Inflammatory macrophage treated with lipopolysaccharide for 4 hours (primary cell): ENCODE measurements around the gene ATP11A.

Experiments used
- DNase-seq: peaks from one replicate; pipeline ENCODE4 v3.0.0-alpha.2; 2020

The ATP11A gene

GRCh38 chr13:112885782-112886268 is 196.0 kb downstream of the ATP11A start:
- peak; percentile 17 for DNase-seq

GRCh38 chr13:112887151-112887550 is 197.3 kb downstream of the ATP11A start:
- DNase-seq: no peak

GRCh38 chr13:112887557-112887991 is 197.7 kb downstream of the ATP11A start:
- DNase-seq: no peak

DNA sequence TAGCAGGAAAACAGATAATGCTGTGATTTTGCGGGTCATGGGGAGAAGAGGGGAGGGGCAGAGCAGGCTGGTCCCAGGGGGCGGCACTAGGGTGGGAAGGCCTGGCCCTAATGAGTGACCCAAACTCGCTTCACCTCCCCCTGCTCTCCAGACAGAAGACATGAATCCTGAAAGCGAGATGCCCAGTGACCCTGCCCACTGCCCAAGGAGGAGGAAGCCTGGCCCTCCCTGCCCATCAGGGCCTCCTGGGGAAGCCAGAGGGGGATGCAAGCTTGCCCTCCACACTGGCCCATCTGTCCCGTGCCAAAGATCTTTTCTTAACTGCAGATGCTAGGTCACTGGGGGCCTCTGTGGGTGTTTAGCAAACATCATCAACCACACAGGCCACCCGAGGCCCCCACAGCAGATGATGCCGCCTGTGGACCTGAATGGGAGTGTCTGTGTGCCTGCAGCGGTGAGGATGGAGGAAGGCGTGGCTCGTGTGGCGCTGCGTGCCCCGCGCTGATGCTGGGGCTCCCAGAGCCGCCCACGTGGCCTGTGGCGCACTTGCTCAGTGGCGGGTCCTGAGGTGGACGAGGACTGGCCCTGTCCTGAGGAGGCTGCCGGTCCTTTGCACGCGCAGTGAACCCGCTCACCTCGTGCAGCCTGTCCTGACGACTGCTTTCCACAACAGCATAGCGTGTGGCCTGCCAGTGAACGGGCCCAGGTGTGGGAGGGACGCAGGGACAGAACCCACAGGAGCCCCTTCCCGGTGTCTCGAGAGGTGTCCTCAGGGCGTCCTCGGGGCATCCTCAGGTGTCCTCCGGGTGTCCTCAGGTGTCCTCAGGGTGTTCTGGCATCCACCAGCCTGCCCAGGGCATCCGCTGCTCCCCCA is 198.6 kb downstream of the ATP11A start:
- no peak for DNase-seq

DNA sequence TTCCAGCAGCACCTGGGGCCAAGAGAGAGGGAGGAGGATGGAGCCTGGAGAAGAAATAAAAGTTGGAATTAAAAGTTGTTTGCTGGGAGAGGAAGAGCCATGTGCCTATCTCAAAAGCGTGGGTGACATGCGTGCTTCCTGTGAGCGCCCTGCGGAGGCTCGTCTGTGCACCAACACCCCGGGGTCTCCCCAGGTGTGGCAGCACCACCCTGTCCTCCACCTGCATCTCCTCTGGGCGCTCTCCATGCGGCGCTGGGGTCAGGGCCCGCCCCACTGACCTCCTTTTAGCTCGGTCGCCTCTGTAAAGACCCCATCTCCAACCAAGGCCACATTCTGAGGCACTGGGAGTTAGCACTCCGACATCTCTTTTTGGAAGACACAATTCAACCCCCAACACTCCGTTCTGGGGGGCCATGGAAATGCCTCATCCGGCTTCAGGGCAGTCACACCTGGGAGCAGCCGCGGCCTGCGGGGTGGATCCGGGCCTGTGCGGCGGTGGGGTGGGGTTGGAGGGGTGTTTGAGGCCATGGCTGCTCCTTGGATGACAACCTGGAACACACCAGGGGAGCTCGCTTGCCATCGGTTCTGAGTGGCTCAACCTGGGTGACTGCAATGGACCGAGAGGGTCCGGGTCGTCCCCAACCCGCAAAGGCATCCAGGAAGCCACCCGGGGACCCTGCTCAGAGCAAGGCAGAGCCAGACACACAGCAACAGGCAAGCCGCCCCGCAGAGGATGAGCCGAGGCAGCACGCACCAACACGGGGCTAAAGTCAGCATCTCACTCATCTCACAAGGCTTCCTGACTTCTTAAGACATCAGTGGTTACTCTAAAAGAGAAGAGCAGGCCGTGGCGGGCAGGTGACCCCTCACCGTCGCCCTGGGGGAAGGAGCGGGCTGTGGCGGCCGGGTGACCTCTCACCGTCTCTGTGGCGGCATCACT is 199.8 kb downstream of the ATP11A start:
- no peak for DNase-seq

DNA sequence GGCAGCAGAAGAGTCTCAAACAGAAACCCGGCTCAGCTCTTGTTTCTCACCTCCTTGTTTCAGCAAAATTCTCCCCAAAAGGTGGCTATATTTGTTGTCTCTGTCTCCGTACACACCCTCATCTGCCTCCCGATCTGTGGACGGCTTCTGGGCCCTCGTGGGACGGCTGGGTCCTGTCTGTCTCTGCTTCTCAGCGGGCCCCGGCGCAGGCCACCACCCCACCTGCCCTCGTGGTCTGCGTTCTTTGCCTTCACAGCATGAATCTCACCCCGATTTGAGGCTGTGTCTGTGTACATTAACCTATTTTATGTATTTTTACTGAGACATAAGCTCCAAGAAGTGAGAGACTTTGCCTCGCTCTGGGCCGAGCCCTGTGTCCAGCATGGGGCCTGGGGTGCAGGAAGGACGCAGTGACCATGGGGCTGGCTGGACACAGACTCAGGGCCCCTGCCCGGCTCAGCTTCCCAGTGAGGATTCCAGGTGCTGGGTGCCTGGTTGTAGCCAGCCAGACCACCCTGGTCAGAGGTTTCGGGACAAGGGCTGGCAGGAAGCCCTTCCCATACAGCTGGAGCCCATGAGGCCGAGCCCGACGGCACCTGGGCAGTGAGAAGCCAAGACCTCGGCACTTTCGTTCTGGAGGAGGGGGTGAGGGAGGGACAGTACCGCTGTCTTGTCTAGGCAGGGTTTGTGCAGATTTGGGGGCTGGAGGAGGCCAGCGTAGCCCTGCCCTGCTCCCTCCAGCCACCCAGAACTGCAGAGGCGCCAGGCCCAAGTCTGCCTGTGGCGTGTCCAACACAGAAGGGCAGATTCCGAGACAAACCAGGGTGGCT is 200.7 kb downstream of the ATP11A start:
- DNase-seq: no peak

- DNase-seq: no peak
Observed at GRCh38 chr13:112891477-112892401, 201.9 kb downstream of the ATP11A start.

DNA sequence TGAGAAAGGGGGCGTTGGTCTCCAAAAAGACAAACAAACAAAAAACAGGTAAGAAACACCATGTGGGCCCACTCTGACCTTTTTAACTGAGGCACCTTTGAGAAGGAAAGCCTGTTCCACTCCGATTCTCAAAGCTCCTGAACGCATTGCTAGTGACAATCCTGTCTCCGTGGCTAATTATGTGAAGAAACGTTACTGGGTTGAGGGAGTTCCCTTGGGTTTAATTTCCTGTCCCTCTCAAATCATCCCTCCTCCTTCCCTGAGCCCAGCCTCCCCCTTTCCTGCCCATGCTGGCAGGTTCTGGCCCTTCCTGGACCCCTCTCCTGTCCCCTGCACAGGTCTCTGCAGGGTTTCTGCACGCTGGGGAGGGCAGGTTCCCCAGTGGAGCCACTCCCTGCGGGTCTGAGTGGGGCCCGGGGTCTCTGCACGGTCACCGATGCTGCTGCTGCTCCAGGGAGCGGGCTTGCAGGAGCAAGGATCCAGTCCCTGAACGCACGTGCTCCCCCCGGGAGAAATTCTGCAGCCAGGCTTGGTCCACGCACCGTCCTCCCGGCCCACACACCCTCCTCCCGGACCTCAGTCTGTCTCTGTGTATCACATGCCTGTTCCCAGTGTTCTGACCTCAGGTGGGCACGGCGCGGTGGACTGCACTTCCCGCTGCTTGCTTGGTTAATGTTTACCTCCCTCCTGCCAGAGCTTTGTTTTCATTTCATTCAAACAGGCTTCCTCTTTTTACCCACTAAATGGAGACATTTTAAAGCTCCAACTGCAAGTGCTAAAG is 202.8 kb downstream of the ATP11A start:
- DNase-seq: peak; percentile 3

DNA sequence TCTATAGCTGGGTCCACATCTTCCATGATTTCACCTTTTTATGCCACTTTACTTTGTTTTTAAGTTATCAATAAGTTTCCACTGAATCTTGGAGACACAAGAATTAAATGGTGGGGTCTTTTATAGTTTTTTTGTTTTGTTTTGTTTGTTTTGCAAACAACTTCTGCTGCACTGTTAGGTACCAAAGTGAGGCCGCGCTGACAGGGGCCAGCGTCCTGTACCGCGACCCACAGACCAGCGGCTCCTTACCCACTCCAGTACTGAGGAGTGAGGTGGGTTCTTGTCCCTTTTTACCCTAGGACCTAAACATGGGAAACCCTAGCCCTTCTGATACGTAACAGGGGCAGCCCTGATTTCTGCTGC is 203.3 kb downstream of the ATP11A start:
- DNase-seq: no peak

DNA sequence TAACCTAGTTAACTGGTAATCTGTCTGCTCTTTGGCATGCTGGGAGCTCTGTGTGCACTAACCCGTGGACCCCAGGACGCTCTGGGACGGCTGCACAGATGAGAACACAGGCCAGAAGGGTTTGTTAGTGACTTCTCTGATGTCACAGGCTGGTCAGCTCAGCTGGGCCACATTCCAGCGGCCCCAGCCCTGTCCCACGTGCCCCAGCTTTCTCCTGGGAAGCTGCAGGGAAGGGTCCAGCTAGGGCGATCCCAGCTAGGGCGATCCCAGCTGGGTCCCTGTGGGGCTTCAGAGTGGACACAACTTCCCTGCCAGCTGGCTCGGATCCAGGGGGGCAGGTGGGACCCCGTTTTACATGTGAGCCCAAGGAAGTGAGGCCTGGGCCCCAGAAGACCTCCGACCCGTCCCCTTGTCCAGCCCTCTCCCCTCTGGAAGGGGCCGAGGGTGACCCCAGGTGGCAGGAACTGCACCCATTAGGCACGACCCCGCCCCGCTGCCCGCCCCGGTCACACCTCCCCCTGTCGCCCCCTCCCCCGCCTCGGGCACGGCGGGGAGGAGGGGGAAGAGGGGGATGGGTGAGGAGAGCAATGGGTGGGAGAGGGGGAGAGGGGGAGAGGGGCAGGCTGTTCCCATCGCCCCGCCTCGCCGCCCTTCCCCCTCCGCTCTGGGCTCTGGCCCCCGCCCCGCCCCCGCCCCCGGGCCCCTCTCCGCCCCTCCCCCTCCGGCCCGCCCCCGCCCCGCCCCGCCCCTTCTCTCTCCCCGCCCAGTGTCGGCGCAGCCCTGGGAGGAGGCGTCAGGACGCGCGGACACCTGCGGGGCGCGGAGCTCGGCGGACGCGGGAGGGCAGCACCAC is 204.0 kb downstream of the ATP11A start:
- no peak for DNase-seq

DNA sequence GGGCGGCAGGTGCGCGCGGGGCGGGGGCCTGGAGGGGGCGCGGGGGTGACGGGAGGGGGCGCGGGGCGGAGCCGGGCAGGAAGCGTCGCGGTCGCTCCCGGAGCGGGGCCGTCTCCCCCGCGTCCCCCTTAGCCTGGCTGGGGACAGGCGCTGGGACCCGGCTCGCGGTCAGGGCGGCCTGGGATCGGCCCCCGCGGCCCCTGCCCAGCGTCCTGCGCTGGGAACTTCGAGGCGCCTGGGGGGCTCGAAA is 204.5 kb downstream of the ATP11A start:
- DNase-seq: no peak

DNA sequence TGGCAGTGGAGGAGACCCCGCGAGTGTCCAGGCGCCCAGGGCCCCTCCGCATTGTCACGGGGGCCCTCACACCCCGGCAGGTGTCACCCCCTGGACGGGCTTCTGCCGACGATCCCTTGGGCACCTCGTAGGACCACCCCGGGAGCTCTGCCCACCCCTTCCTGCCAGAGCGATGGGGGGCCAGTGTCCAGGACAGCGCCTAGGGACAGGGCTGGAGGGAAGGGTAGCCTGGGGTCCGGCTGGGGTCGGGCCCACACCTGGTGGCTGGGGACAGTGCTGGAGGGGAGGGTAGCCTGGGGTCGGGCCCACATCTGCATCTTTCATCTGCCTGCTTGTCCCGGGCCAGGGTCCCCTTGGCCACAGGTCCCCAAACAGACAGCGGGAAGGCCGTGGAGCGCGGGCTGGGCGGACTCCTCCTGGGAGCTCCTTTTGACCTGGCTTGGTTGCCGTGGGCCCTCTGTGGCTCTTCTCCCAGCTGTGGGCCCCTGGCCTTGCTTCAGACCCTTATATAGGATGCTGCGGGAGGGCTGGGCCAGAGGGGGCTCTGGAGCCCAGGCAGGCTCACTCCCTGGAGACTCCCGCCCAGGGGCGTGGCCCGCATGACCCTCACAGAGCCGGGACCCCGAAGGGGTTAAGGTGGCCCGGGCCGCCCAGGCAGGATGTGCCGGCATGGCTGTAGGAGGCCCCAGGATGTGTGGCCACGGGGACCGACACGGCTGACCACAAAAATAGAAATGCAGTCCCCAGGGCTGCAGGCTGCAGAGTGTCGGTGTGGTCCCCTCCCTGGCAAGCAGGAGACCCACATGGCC is 205.0 kb downstream of the ATP11A start:
- no peak for DNase-seq

GRCh38 chr13:112895521-112896465 is 206.0 kb downstream of the ATP11A start:
- DNase-seq: no peak

DNA sequence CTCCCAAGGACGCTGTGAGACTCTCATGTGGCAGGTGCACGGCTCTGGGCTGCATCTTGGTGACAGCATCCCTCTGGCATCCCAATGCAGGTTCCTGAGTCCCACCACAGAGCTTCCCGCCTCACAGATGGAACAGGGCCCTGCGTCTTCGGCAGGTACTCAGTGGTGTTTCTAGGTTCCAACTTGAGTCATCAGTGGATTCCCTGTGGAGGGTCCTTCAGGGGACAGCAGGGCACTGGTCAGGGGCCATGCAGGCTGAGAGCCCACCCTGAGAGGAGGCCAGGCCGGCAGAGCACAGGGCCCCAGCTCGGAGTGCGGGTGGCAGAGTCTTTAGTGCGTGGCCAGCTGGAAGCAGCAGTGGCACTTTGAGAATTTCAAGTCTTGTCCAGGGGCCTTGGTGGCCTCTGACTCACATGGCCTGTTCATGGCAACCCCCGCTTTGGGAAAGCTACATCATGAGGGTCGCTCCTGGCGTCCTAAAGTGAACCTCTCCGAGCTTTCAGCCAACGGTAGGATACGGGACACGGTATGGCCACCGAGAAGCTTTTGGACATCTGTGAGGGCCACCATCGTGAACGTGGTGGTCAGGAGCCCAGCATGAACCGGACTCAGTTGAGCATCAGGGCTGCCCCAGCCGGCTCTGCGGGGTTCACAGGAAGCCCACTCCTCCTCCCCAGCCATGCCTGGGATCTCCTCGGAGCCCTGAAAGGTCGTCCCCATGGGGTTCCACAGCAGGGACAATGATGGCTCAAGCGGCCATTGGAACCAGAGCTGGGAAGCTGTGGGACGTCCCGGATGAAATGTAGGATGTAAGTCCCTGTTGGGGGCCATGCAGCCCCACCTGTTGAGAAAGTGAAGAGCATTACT is 207.1 kb downstream of the ATP11A start:
- DNase-seq: no peak

- no peak for DNase-seq
Observed at GRCh38 chr13:112897603-112897955, 207.7 kb downstream of the ATP11A start.

DNA sequence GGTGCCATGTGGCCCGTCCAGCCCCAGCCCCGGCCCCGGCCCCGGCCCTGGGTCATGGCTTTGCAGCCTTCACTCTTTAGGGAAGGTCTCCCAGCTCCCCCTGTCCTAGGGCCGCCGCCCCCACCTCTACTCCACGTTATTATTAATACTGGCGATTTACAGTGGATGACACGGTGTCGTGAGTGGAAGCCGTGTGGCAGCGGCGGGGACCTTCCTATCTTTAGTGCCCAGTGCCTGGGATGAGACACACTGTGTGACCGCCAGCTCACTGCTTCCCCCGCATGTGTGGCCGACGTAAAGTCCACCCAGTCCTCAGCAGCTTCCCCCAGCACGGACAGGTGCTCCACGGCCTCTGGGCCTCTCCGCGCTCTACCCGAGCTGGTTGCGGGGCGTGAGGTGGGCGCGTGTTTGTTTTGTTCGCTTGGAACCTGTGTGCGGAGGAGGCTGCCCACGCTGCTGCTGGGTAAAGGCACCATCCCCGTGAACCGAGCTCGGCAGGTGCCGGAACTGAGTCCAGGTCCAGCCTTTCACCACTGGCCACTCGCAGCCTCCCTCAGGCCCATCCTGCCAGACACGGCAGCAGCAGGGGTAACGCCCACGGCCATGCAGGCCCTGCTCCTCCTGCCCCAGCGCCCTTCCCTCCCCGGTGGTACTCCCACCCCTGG is 208.2 kb downstream of the ATP11A start:
- no peak for DNase-seq
